Activated CD8-positive, alpha-beta memory T cell treated with anti-CD3 and anti-CD28 coated beads for 36 hours (primary cell): ENCODE measurements around the gene NFYA. TPM values are rescaled to one million over a fixed set of nuclear protein-coding genes. Genes with fewer than 3 reads are reported as not detected.

ENCODE experiments used
- CTCF ChIA-PET: fragments of 350-600 bp; sonication (Branson Sonifier 250); formaldehyde crosslinking; loops from one replicate; lab custom pipeline; 2021; ENCODE audit warnings: antibody characterized with exemption; lab: Charles Lee
- POLR2A ChIA-PET: fragments of 350-600 bp; sonication (Branson Sonifier 250); formaldehyde crosslinking; loops from one replicate; lab custom pipeline; 2021; ENCODE audit warnings: antibody characterized with exemption; lab: Charles Lee
- total RNA-seq, 2 experiments: library from RNA; stranded (reverse); gene quantifications; one replicate each; pipeline ENCODE4 v1.2.3, GENCODE V29; 2021

NFYA gene
- 10 to 100 TPM; 26.8 to 27.1 TPM for total RNA-seq

GRCh38 chr6:41072836-41073202, at the start of gene NFYA:
Gene NFYA, plus strand, starts transcription at chr6:41072974. Its CDS starts 6,116 bp downstream, at chr6:41079090.
- ChIA-PET POLR2A (no interaction called here), CTCF (no interaction called here)

- POLR2A ChIA-PET, result no interaction called here
Observed at GRCh38 chr6:41023114-41023513, 49.7 kb upstream of the NFYA start.

GRCh38 chr6:41025966-41026530, 46.7 kb upstream of the NFYA start:
- ChIA-PET CTCF (no interaction called here), POLR2A (no interaction called here)

More at GRCh38 chr6:41023114-41023513, 49.7 kb upstream of the NFYA start:
- CTCF ChIA-PET, result no interaction called here

- POLR2A ChIA-PET, result no interaction called here
- CTCF ChIA-PET, result interaction anchor here (1.1 to 2.3 kb wide), 7 partner anchors 8 to 184 kb away, joined by 3 to 9 read pairs (median 7); no protein-coding TSS in a partner anchor
Observed at GRCh38 chr6:41027241-41027640, 45.5 kb upstream of the NFYA start.

GRCh38 chr6:41027799-41028560, 44.8 kb upstream of the NFYA start:
- ChIA-PET POLR2A (interaction anchor here (0.6 kb wide), 1 partner anchor 1159 kb away, joined by 5 read pairs; no protein-coding TSS in a partner anchor), CTCF (interaction anchor here (0.7 to 2.3 kb wide), 12 partner anchors 9 to 185 kb away, joined by 3 to 9 read pairs (median 4); partner anchors contain the start of genes TSPO2 and UNC5CL)

- ChIA-PET POLR2A (interaction anchor here (0.6 kb wide), 1 partner anchor 1158 kb away, joined by 5 read pairs; no protein-coding TSS in a partner anchor), CTCF (interaction anchor here (0.7 to 2.3 kb wide), 12 partner anchors 9 to 42 kb away, joined by 3 to 9 read pairs (median 5); partner anchors contain the start of genes TSPO2 and UNC5CL)
Observed at GRCh38 chr6:41028561-41029412, 44.0 kb upstream of the NFYA start.

GRCh38 chr6:41032830-41033229, 39.9 kb upstream of the NFYA start:
- ChIA-PET CTCF (no interaction called here), POLR2A (no interaction called here)

- POLR2A ChIA-PET, result no interaction called here
- CTCF ChIA-PET, result no interaction called here
Observed at GRCh38 chr6:41033776-41034175, 39.0 kb upstream of the NFYA start.

- ChIA-PET CTCF (interaction anchor here (1.7 to 2.6 kb wide), 2 partner anchors 8 to 20 kb away, joined by 5 to 9 read pairs; no protein-coding TSS in a partner anchor), POLR2A (no interaction called here)
Observed at GRCh38 chr6:41036186-41036585, 36.6 kb upstream of the NFYA start.

GRCh38 chr6:41036601-41037000, 36.2 kb upstream of the NFYA start:
- POLR2A ChIA-PET, result no interaction called here

GRCh38 chr6:41037107-41037900, 35.5 kb upstream of the NFYA start:
- ChIA-PET CTCF (interaction anchor here (1.7 to 2.6 kb wide), 2 partner anchors 10 to 19 kb away, joined by 5 to 9 read pairs; no protein-coding TSS in a partner anchor), POLR2A (no interaction called here)

More at GRCh38 chr6:41036601-41037000, 36.2 kb upstream of the NFYA start:
- CTCF ChIA-PET, result interaction anchor here (1.7 to 2.6 kb wide), 2 partner anchors 9 to 20 kb away, joined by 5 to 9 read pairs; no protein-coding TSS in a partner anchor

- POLR2A ChIA-PET, result no interaction called here
- CTCF ChIA-PET, result interaction anchor here (1.8 to 2.6 kb wide), 2 partner anchors 9 to 10 kb away, joined by 5 to 9 read pairs; no protein-coding TSS in a partner anchor
Observed at GRCh38 chr6:41038205-41038604, 34.6 kb upstream of the NFYA start.

GRCh38 chr6:41039060-41039998, 33.4 kb upstream of the NFYA start, which contains the start of gene UNC5CL:
Gene UNC5CL, minus strand, starts transcription at chr6:41039221. Its CDS starts 4,147 bp downstream, at chr6:41035074.
- ChIA-PET CTCF (interaction anchor here (0.8 to 1.8 kb wide), 5 partner anchors 9 to 46 kb away, joined by 3 to 8 read pairs (median 4); partner anchors contain the start of gene APOBEC2), POLR2A (no interaction called here)

GRCh38 chr6:41040101-41040939, 32.5 kb upstream of the NFYA start:
- ChIA-PET POLR2A (no interaction called here), CTCF (interaction anchor here (1.1 to 1.4 kb wide), 5 partner anchors 8 to 47 kb away, joined by 3 to 8 read pairs (median 4); partner anchors contain the start of gene APOBEC2)

GRCh38 chr6:41040940-41041536, 31.7 kb upstream of the NFYA start:
- ChIA-PET POLR2A (no interaction called here), CTCF (interaction anchor here (1.4 kb wide), 2 partner anchors 10 to 13 kb away, joined by 3 to 5 read pairs; no protein-coding TSS in a partner anchor)
